ENCODE results near the gene PRELID2. TPM values are rescaled to one million over a fixed set of nuclear protein-coding genes. Genes with fewer than 3 reads are reported as not detected.

Gene PRELID2
- total RNA-seq, 1 experiment from 2014 or later, result 27.7 TPM

DNA sequence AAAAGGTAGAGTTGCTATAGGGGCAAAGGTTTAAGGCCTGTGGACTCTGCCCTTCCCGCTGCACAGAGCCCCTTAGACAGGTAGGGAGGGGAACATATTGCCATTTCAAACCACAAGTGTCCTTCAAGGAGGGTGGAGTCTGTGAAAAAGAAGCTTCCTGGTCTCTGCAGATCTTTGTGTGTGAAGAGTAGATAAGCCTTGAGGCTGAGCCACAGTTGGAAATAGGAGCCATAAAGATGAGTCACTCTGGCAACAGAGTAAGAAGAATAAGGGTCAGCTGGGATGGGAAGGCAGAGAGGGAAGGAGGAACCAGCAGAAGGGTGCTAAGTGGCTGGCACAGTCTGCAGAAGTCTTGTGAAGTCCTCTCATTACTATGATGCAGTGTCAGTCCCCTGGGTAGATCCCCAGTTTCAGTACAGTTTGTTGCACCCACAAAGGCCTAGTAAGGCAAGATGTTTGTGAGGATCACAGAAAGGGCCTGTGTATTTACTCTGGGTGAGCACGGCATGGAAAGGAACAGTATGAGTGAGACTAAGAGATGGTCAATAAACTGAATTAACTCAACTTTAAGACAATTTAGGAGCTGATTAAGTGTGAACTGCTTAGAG is 19.6 kb upstream of the PRELID2 start:
- BruUV-seq (replicated peaks), result no TSS peak
- CTCF ChIA-PET, result interaction anchor here (0.6 to 1.4 kb wide), 4 partner anchors 17 to 121 kb away, joined by 4 to 8 read pairs (median 6); partner anchors contain the start of gene PRELID2
- no peak overlapping the region for H3K4me3 ChIP-seq

DNA sequence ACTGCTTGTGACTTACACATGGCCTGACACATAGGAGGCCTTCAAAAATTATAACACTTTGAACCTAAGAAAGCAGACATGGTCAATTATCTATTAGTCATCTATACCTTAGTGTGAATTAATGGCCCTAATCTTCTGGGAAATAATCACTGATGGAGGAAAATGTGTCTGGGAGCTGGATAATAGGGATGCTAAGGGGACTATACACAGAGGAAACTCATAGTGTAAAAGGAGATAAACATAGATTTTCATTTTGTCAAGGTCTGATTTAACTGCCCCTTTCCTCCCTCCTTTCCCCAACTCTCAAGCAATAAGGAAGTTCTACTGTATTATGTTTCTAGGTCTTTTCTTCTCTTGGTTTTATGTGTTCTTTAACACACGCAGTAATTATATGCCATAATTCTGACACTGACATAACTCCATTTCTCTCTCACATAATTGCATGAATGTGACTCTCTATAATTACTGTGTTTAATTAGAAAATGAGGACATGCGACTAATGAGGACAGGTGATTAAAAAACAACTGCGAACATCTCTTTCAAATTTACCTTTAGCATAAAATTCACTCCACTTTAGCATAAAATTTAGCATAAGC is 18.7 kb upstream of the PRELID2 start:
- H3K36me3 ChIP-seq (ENCODE audit: low read depth), result no peaks in the 10 kb centered on the region
- no TSS peak for BruUV-seq (replicated peaks)
- DNase-seq, result no peak
- peaks cover 17% of the 10 kb centered on the region for H3F3A ChIP-seq (ENCODE audit: insufficient read depth, low read depth)
- H3K9me2 ChIP-seq (ENCODE audit: insufficient read depth), result no peaks in the 10 kb centered on the region
- no peaks in the 10 kb centered on the region for H3K9me3 ChIP-seq (ENCODE audit: insufficient read depth, low read depth)
- ChIA-PET POLR2A (ENCODE audit: unreplicated experiment) (interaction anchor here (1.1 kb wide), 1 partner anchor 19 kb away, joined by 5 read pairs; the partner anchor contains the start of gene PRELID2), CTCF (interaction anchor here (0.6 to 1.0 kb wide), 2 partner anchors 18 to 34 kb away, joined by 4 to 8 read pairs; no protein-coding TSS in a partner anchor)
- H3K4me3 ChIP-seq, result no peak overlapping the region
- peak overlapping the region; percentile 54 for H3K4me2 ChIP-seq
- H3K4me1 ChIP-seq (replicated peaks; ENCODE audit: insufficient read depth), result peaks cover 30% of the 10 kb centered on the region
- H2AFZ ChIP-seq, result no peak overlapping the region
- H3K27ac ChIP-seq, result peak overlapping the region; percentile 60
- no peaks in the 10 kb centered on the region for H3K27me3 ChIP-seq (ENCODE audit: insufficient read depth, low read depth)
- TF ChIP-seq EZH2 (IDR thresholded peaks at IDR 0.05; ENCODE audit: low read depth), result no peak
- TF ChIP-seq, protein P1, sequence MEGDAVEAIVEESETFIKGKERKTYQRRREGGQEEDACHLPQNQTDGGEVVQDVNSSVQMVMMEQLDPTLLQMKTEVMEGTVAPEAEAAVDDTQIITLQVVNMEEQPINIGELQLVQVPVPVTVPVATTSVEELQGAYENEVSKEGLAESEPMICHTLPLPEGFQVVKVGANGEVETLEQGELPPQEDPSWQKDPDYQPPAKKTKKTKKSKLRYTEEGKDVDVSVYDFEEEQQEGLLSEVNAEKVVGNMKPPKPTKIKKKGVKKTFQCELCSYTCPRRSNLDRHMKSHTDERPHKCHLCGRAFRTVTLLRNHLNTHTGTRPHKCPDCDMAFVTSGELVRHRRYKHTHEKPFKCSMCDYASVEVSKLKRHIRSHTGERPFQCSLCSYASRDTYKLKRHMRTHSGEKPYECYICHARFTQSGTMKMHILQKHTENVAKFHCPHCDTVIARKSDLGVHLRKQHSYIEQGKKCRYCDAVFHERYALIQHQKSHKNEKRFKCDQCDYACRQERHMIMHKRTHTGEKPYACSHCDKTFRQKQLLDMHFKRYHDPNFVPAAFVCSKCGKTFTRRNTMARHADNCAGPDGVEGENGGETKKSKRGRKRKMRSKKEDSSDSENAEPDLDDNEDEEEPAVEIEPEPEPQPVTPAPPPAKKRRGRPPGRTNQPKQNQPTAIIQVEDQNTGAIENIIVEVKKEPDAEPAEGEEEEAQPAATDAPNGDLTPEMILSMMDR (conservative IDR thresholded peaks at IDR 0.05), result no peak
- no peaks in the 10 kb centered on the region for H3K79me2 ChIP-seq (ENCODE audit: low read depth)
- intact Hi-C loops (cut with micrococcal nuclease; ENCODE audit: unreplicated experiment), result loop anchor here (2.0 to 5.0 kb wide), 3 partner anchors 19 to 128 kb away; partner anchors contain the start of gene PRELID2
- no peaks in the 10 kb centered on the region for H4K20me1 ChIP-seq (ENCODE audit: insufficient read depth)

More for the DNA sequence above, 19.6 kb upstream of the PRELID2 start:
- Histone ChIP-seq H3K9me3 (ENCODE audit: insufficient read depth, low read depth) (no peaks in the 10 kb centered on the region), H3K27ac (peak overlapping the region; percentile 60), H3K79me2 (ENCODE audit: low read depth) (no peaks in the 10 kb centered on the region), H4K20me1 (ENCODE audit: insufficient read depth) (no peaks in the 10 kb centered on the region), H3K27me3 (ENCODE audit: insufficient read depth, low read depth) (no peaks in the 10 kb centered on the region), H3K9me2 (ENCODE audit: insufficient read depth) (no peaks in the 10 kb centered on the region), H3K4me2 (peak overlapping the region; percentile 54), H3F3A (ENCODE audit: insufficient read depth, low read depth) (peaks cover 12% of the 10 kb centered on the region), H3K4me1 (replicated peaks; ENCODE audit: insufficient read depth) (peaks cover 24% of the 10 kb centered on the region), H3K36me3 (ENCODE audit: low read depth) (no peaks in the 10 kb centered on the region), H2AFZ (no peak overlapping the region)
- POLR2A ChIA-PET (ENCODE audit: unreplicated experiment), result interaction anchor here (1.1 kb wide), 1 partner anchor 20 kb away, joined by 5 read pairs; the partner anchor contains the start of gene PRELID2
- TF ChIP-seq, protein P1 (conservative IDR thresholded peaks at IDR 0.05), result no peak
- TF ChIP-seq EZH2 (IDR thresholded peaks at IDR 0.05; ENCODE audit: low read depth), result no peak
- intact Hi-C loops (cut with micrococcal nuclease; ENCODE audit: unreplicated experiment), result loop anchor here (2.0 to 5.0 kb wide), 3 partner anchors 20 to 128 kb away; partner anchors contain the start of gene PRELID2
- peak; percentile 58 to 89 for DNase-seq

DNA sequence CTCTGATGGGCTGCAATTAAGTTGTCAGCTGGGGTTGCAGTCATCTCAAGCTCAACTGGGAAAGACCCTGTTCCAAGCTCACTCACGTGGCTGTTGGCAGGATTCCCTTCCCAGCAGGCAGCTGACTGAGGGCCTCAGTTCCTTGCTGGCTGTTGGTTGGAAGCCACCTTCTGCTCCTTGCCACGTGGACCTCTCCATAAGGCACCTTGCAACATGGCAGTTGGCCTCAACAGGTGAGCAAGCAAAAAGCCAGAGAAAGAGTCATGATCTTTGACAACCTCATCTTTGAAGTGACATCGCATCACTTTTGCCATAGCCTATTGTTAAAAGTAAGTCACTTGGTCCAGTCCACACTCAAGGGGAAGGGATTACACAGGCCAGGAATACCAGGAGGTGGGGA is 17.8 kb upstream of the PRELID2 start:
- POLR2A ChIA-PET (ENCODE audit: unreplicated experiment), result no interaction called here
- H2AFZ ChIP-seq, result no peak overlapping the region
- H3K36me3 ChIP-seq (ENCODE audit: low read depth), result no peaks in the 10 kb centered on the region
- H3F3A ChIP-seq (ENCODE audit: insufficient read depth, low read depth), result peaks cover 21% of the 10 kb centered on the region
- no peak for DNase-seq
- H3K27ac ChIP-seq, result no peak overlapping the region
- no peak overlapping the region for H3K4me3 ChIP-seq
- H3K4me1 ChIP-seq (replicated peaks; ENCODE audit: insufficient read depth), result peaks cover 34% of the 10 kb centered on the region
- BruUV-seq (replicated peaks), result no TSS peak
- H3K79me2 ChIP-seq (ENCODE audit: low read depth), result no peaks in the 10 kb centered on the region
- H4K20me1 ChIP-seq (ENCODE audit: insufficient read depth), result no peaks in the 10 kb centered on the region
- H3K9me3 ChIP-seq (ENCODE audit: insufficient read depth, low read depth), result 0 out of 2 replicates have a peak, but pooled peaks cover 3% of the 10 kb centered on the region
- H3K27me3 ChIP-seq (ENCODE audit: insufficient read depth, low read depth), result no peaks in the 10 kb centered on the region
- H3K4me2 ChIP-seq, result no peak overlapping the region
- no peaks in the 10 kb centered on the region for H3K9me2 ChIP-seq (ENCODE audit: insufficient read depth)
- TF ChIP-seq, protein P1 (conservative IDR thresholded peaks at IDR 0.05), result no peak
- TF ChIP-seq EZH2 (IDR thresholded peaks at IDR 0.05; ENCODE audit: low read depth), result no peak
- CTCF ChIA-PET, result no interaction called here
- intact Hi-C loops (cut with micrococcal nuclease; ENCODE audit: unreplicated experiment), result loop anchor here (5.0 kb wide), 1 partner anchor 129 kb away; no protein-coding TSS in a partner anchor

Measured in PC-9 (cell line).